Ecto neural progenitor cell (in vitro differentiated cells): Measurements from ENCODE around the gene PI16.

Experiments used
- DNase-seq: peaks from one replicate; pipeline ENCODE4 v3.0.0-alpha.2; 2018; ENCODE audit warnings: low spot score

Gene PI16

GRCh38 chr6:37004044-37004980 lies 49.8 kb downstream of the PI16 start:
- no peak for DNase-seq

- DNase-seq = no peak
Measured at GRCh38 chr6:37005061-37005810, 50.7 kb downstream of the PI16 start, which contains the start of gene FGD2. Gene FGD2 (plus strand): TSS chr6:37005655. CDS start chr6:37005818, 163 bp downstream.

GRCh38 chr6:37005827-37006567 lies 51.5 kb downstream of the PI16 start:
- no peak for DNase-seq

- no peak for DNase-seq
Measured at GRCh38 chr6:37006793-37007339, 52.3 kb downstream of the PI16 start.

- no peak for DNase-seq
Measured at GRCh38 chr6:37007340-37008043, 53.0 kb downstream of the PI16 start.

GRCh38 chr6:37008484-37009465 lies 54.2 kb downstream of the PI16 start:
- no peak for DNase-seq

GRCh38 chr6:37010402-37010892 lies 55.9 kb downstream of the PI16 start:
- DNase-seq = no peak

GRCh38 chr6:37011656-37012378 lies 57.3 kb downstream of the PI16 start:
- no peak for DNase-seq

GRCh38 chr6:37013516-37014491 lies 59.3 kb downstream of the PI16 start:
- DNase-seq = no peak
